ENCODE results near the gene KRT23.

- TF ChIP-seq, protein P1, sequence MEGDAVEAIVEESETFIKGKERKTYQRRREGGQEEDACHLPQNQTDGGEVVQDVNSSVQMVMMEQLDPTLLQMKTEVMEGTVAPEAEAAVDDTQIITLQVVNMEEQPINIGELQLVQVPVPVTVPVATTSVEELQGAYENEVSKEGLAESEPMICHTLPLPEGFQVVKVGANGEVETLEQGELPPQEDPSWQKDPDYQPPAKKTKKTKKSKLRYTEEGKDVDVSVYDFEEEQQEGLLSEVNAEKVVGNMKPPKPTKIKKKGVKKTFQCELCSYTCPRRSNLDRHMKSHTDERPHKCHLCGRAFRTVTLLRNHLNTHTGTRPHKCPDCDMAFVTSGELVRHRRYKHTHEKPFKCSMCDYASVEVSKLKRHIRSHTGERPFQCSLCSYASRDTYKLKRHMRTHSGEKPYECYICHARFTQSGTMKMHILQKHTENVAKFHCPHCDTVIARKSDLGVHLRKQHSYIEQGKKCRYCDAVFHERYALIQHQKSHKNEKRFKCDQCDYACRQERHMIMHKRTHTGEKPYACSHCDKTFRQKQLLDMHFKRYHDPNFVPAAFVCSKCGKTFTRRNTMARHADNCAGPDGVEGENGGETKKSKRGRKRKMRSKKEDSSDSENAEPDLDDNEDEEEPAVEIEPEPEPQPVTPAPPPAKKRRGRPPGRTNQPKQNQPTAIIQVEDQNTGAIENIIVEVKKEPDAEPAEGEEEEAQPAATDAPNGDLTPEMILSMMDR (IDR thresholded peaks at IDR 0.05) = no peak
- TF ChIP-seq EZH2 (IDR thresholded peaks at IDR 0.05) = no peak
- TF ChIP-seq EZH2phosphoT487 (IDR thresholded peaks at IDR 0.05) = no peak
These were observed 15.2 kb downstream of the KRT23 start for GRCh38 chr17:40922239-40922638.

Measured in neural progenitor cell (in vitro differentiated cells).